Spleen (tissue), 11 donors: ENCODE results near the gene ZNF683. TPM values are rescaled to one million over a fixed set of nuclear protein-coding genes. Genes with fewer than 3 reads are reported as not detected.

Experiments
- DNase-seq: peaks from one replicate; pipeline ENCODE4 v3.0.0-alpha.2; 2020
- H3K27ac ChIP-seq, 8 donors: fragments of 200-600 bp; sonication (generic) in 7 of 8; 1 replicate in 4 of 8; 2 replicates in 4 of 8; pipeline versions ENCODE4 v1.5.0 to v1.8.0; 2016 to 2021; ENCODE audit warnings: inconsistent platforms in 4 of 8, mild to moderate bottlenecking in 4 of 8, moderate library complexity in 1 of 8
- H3K27me3 ChIP-seq, 7 donors: fragments of 200-600 bp; sonication (generic) in 6 of 7; replicated peaks in 1 of 7; 1 replicate in 4 of 7; 2 replicates in 3 of 7; pipeline versions ENCODE4 v1.5.0 to v1.8.0; 2016 to 2021; ENCODE audit warnings: inconsistent platforms in 3 of 7, mild to moderate bottlenecking in 1 of 7
- H3K36me3 ChIP-seq, 6 donors: fragments of 200-600 bp; sonication (generic) in 5 of 6; 1 replicate in 4 of 6; 2 replicates in 2 of 6; pipeline versions ENCODE4 v1.5.0 to v1.8.0; 2016 to 2021; ENCODE audit warnings: inconsistent platforms in 2 of 6
- H3K4me1 ChIP-seq, 6 donors: fragments of 200-600 bp; sonication (generic) in 5 of 6; 1 replicate in 3 of 6; 2 replicates in 3 of 6; pipeline versions ENCODE4 v1.5.0 to v1.8.0; 2016 to 2021; ENCODE audit warnings: inconsistent platforms in 3 of 6
- H3K4me3 ChIP-seq, 8 donors: fragments of 200-600 bp; sonication (generic) in 7 of 8; 1 replicate in 4 of 8; 2 replicates in 4 of 8; pipeline versions ENCODE4 v1.5.0 to v1.8.0; 2016 to 2021; ENCODE audit warnings: inconsistent platforms in 4 of 8, mild to moderate bottlenecking in 4 of 8, moderate library complexity in 2 of 8
- H3K9me3 ChIP-seq, 8 donors: fragments of 200-600 bp; sonication (generic) in 7 of 8; 1 replicate in 4 of 8; 2 replicates in 4 of 8; pipeline versions ENCODE4 v1.5.0 to v1.8.0; 2016 to 2021; ENCODE audit warnings: inconsistent platforms in 4 of 8
- POLR2A ChIP-seq, 3 donors: fragments of 450-650 bp; IDR thresholded peaks; one replicate each; pipeline ENCODE4 v1.5.1; 2017; ENCODE audit warnings: antibody characterized with exemption in 3 of 3, mild to moderate bottlenecking in 1 of 3
- POLR2AphosphoS5 ChIP-seq, 3 donors: sonication (generic); formaldehyde crosslinking; IDR thresholded peaks; one replicate each; pipeline ENCODE4 v1.5.1; 2017; ENCODE audit warnings: antibody characterized with exemption in 3 of 3
- WGBS, 5 donors: extraction: QIAGEN DNeasy Blood & Tissue Kit in 3 of 5; methylation state at CpG; one replicate each; pipeline versions ENCODE4 v1.1.5 to v1.1.7; 2013 to 2018; 5-methylcytosine and 5-hydroxymethylcytosine counted together
- intact Hi-C: fragments of 100-400 bp; cut with DNase I; formaldehyde crosslinking; loops from one replicate; pipeline ENCODE4 v1.15.0; 2023; ENCODE audit warnings: low total_unique reads
- polyA plus RNA-seq, 3 donors: library from polyadenylated mRNA; stranded (reverse); fragments of 200-250 nt; gene quantifications; one replicate each; pipeline ENCODE4 v1.2.1, GENCODE V29; 2013
- total RNA-seq, 7 donors: library from RNA; depleted of rRNA in 3 of 7; stranded (reverse); fragments of >200 nt in 3 of 7; fragmentation: NEBNext Ultra II Directional in 4 of 7; extraction: Animal tissue kit (Norgen Biotek cat#: 25700) in 4 of 7; gene quantifications; one replicate each; pipeline versions ENCODE4 v1.1.0 to v1.2.1, GENCODE V29; 2016 to 2021
- TF ChIP-seq, protein P1 (sequence below), 11 experiments: fragments of 200-600 bp in 7 of 11; fragments of 450-650 bp in 4 of 11; sonication (generic) in 4 of 11; IDR thresholded peaks in 8 of 11; conservative IDR thresholded peaks in 3 of 11; 1 replicate in 7 of 11; 2 replicates in 4 of 11; pipeline versions ENCODE4 v1.4.0 to v1.8.0; 2016 to 2021; ENCODE audit warnings: antibody characterized with exemption in 11 of 11, inconsistent platforms in 4 of 11, mild to moderate bottlenecking in 1 of 11
- donor health status: healthy with polysubstance abuse.
- donor health status: DM: no; HTN: no; CAD: no; lungs with moderate emphysema.
- donor health status: DM: no; HTN: no; CAD: no.
- donor health status: Bipolar disorder and iron deficiency.
- donor health status: healthy.
- donor health status: DM: no; HTN: no; CAD: no.
- donor health status: DM: yes; HTN: yes; CAD: no.

Gene ZNF683
- total and polyA plus RNA-seq, 10 donors, result 0.17 to 1.5 (median 0.50) TPM; not detected in 2

- no peaks in the 10 kb centered on the region for H3K9me3 ChIP-seq
- peaks cover 0 to 31% (median 10%) of the 10 kb centered on the region in 6 donors for H3K4me1 ChIP-seq
- no peaks in the 10 kb centered on the region for H3K36me3 ChIP-seq
- intact Hi-C loops, result no loop called here
- 88 to 100% (median 90%) methylated on average over 1 to 6 of the region's 6 CpGs for WGBS, 5 donors
- no peak overlapping the region for H3K27ac ChIP-seq
- H3K4me3 ChIP-seq, result no peak overlapping the region
- H3K27me3 ChIP-seq, result peaks cover 0 to 67% (median 7%) of the 10 kb centered on the region in 7 donors
- no peak for DNase-seq
- TF ChIP-seq POLR2AphosphoS5 (IDR thresholded peaks at IDR 0.05), result no peak
- TF ChIP-seq, protein P1, sequence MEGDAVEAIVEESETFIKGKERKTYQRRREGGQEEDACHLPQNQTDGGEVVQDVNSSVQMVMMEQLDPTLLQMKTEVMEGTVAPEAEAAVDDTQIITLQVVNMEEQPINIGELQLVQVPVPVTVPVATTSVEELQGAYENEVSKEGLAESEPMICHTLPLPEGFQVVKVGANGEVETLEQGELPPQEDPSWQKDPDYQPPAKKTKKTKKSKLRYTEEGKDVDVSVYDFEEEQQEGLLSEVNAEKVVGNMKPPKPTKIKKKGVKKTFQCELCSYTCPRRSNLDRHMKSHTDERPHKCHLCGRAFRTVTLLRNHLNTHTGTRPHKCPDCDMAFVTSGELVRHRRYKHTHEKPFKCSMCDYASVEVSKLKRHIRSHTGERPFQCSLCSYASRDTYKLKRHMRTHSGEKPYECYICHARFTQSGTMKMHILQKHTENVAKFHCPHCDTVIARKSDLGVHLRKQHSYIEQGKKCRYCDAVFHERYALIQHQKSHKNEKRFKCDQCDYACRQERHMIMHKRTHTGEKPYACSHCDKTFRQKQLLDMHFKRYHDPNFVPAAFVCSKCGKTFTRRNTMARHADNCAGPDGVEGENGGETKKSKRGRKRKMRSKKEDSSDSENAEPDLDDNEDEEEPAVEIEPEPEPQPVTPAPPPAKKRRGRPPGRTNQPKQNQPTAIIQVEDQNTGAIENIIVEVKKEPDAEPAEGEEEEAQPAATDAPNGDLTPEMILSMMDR (IDR thresholded peaks at IDR 0.05 in 8 of 11, conservative IDR thresholded peaks at IDR 0.05 in 3 of 11), result no peak
- TF ChIP-seq POLR2A (IDR thresholded peaks at IDR 0.05), result no peak
These were observed 5.1 kb downstream of the ZNF683 start for GRCh38 chr1:26367441-26367840.

- WGBS, 5 donors, result 31 to 51% (median 40%) methylated on average over 8 to 9 of the region's 9 CpGs
- TF ChIP-seq, protein P1 (IDR thresholded peaks at IDR 0.05 in 8 of 11, conservative IDR thresholded peaks at IDR 0.05 in 3 of 11), result peak in 1 of 11 experiments; percentile 1
- TF ChIP-seq POLR2A (IDR thresholded peaks at IDR 0.05), result no peak
- no peak for DNase-seq
These were observed 7.6 kb downstream of the ZNF683 start for GRCh38 chr1:26364956-26365355.

DNA sequence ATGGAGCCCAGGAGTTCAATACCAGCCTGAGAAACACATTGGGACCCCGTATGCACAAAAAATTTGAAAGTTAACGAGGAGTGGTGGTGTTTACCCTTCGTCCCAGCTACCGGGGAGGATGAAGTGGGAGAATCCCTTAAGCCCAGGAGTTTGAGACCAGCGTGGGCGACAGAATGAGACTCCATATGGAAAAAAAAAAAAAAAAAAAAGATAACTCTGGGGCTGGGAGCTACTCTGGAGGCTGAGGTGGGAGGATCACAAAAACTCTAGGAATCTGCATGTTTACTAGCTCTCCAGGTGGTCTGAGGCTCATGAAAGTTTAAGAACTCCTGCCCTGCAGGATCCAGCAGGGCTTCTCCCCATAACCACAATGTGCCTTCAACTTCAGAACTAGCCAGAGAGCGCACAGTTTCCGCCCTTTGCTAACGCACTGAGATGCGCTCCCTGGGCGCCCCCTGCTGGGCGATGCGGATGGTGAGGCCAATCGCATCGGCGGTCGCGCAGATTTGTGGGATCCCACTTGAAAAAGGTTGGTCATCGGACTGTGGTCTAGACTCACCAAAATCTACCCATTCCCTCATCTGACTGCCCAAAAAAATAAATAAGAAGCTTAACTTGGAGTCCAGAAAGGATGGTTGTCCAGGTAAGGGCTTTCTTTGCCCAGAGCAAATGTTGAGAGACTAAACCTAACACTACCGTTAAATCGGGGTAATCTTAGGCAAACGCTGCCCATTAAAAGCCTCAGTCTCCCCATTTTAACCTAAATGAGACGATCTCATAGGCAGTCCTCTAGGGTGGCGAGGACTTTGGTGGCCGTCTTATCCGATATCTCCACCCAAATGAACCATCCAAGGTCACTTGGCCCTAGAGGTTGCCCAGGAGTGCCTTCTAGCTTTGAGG is 8.8 kb downstream of the ZNF683 start:
- H3K4me3 ChIP-seq, result no peak overlapping the region
- TF ChIP-seq, protein P1 (IDR thresholded peaks at IDR 0.05 in 8 of 11, conservative IDR thresholded peaks at IDR 0.05 in 3 of 11), result peak; percentile 72 to 96 (median 91)
- peak in 1 of 3 donors; percentile 11 for TF ChIP-seq POLR2A (IDR thresholded peaks at IDR 0.05)
- TF ChIP-seq POLR2AphosphoS5 (IDR thresholded peaks at IDR 0.05), result peak; percentile 35 to 68 (median 58)
- no peaks in the 10 kb centered on the region for H3K9me3 ChIP-seq
- WGBS, 5 donors, result 29 to 39% (median 35%) methylated on average over 25 to 26 of the region's 26 CpGs
- peaks cover 2 to 90% (median 30%) of the 10 kb centered on the region in 7 donors for H3K27me3 ChIP-seq
- intact Hi-C loops, result no loop called here
- H3K4me1 ChIP-seq, result peaks cover 7 to 33% (median 19%) of the 10 kb centered on the region in 6 donors
- peak; percentile 95 for DNase-seq
- H3K36me3 ChIP-seq, result no peaks in the 10 kb centered on the region
- no peak overlapping the region for H3K27ac ChIP-seq

More at GRCh38 chr1:26364956-26365355, 7.6 kb downstream of the ZNF683 start:
- Histone ChIP-seq H3K9me3 (no peaks in the 10 kb centered on the region), H3K27me3 (peaks cover 2 to 85% (median 28%) of the 10 kb centered on the region in 7 donors), H3K4me3 (no peak overlapping the region), H3K27ac (no peak overlapping the region), H3K4me1 (peaks cover 7 to 23% (median 16%) of the 10 kb centered on the region in 6 donors), H3K36me3 (no peaks in the 10 kb centered on the region)
- intact Hi-C loops, result no loop called here

DNA sequence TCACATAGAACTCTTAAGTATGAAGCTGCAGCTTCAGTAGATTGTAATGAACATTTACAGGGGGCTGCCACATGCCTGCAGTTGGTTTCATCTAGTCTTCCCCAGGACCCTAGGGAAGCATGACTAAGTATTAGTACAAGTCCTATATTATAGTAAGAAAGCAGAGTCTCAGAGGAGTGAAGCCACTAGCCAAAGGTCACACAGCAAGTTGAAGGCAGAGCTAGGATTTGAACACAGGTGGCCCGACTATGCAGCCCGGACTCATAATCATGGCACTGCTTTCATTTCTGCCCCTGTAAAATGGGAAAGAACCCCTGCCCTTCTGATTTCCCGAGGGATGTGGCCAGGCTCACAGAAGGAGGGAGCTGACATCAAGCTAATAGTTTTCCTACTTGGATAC is 10.2 kb downstream of the ZNF683 start:
- H3K4me3 ChIP-seq, result no peak overlapping the region
- H3K27me3 ChIP-seq, result peaks cover 2 to 90% (median 30%) of the 10 kb centered on the region in 7 donors
- intact Hi-C loops, result no loop called here
- H3K4me1 ChIP-seq, result peaks cover 7 to 36% (median 19%) of the 10 kb centered on the region in 6 donors
- H3K27ac ChIP-seq, result no peak overlapping the region
- 87 to 98% (median 93%) methylated on average over 2 to 3 of the region's 3 CpGs for WGBS, 5 donors
- no peak for DNase-seq
- H3K9me3 ChIP-seq, result no peaks in the 10 kb centered on the region
- TF ChIP-seq POLR2AphosphoS5 (IDR thresholded peaks at IDR 0.05) (no peak), POLR2A (IDR thresholded peaks at IDR 0.05) (no peak)
- TF ChIP-seq, protein P1 (IDR thresholded peaks at IDR 0.05 in 8 of 11, conservative IDR thresholded peaks at IDR 0.05 in 3 of 11), result no peak
- no peaks in the 10 kb centered on the region for H3K36me3 ChIP-seq
